GM19238 (cell line): ENCODE measurements around the gene KATNB1.

Experiments used
- DNase-seq: peaks from one replicate; pipeline ENCODE4 v3.0.0; 2011; ENCODE audit warnings: low spot score; ENCODE audit not compliant: insufficient read length

The KATNB1 gene, protein sequence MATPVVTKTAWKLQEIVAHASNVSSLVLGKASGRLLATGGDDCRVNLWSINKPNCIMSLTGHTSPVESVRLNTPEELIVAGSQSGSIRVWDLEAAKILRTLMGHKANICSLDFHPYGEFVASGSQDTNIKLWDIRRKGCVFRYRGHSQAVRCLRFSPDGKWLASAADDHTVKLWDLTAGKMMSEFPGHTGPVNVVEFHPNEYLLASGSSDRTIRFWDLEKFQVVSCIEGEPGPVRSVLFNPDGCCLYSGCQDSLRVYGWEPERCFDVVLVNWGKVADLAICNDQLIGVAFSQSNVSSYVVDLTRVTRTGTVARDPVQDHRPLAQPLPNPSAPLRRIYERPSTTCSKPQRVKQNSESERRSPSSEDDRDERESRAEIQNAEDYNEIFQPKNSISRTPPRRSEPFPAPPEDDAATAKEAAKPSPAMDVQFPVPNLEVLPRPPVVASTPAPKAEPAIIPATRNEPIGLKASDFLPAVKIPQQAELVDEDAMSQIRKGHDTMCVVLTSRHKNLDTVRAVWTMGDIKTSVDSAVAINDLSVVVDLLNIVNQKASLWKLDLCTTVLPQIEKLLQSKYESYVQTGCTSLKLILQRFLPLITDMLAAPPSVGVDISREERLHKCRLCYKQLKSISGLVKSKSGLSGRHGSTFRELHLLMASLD

DNA sequence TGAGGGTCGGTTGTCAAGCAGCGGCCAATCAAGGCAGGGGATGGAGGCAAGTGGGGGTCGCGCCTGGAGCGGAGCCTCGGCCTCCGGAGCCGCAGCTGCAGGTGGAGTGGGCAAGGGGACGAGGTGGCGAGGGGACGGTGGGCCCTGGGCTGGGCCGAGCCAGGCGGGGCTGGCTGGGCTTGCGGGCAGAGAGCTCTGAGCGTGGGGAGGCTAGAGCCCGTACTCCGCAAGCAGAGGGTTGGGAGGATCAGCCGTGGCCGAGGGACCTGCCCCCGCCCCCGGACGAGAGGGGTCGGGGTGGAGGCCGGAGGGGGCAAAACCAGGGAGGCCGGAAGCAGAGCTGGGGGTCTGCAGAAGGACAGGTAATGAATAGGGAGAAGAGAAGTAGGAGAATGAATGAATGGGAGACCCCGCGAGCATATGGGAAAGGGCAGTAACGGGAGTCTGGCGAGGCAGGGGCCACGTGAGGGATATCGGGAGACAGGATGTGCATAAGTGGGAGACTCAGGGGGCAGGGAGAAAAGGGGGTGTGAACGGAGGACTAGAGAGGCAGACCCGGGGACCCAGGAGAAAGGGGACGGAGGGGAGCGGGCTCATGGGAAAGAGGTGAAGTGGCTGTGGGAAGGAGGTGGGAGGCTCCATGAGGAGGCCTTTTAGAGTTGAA lies at the start of gene KATNB1:
Gene KATNB1, plus strand, starts transcription at position 16 of the 664 bp plus-strand sequence. CDS start 1,474 bp downstream, outside the sequence.
- DNase-seq = no peak

- no peak for DNase-seq
Measured at GRCh38 chr16:57686577-57686976, 49.0 kb upstream of the KATNB1 start.

GRCh38 chr16:57687363-57687929 lies 48.1 kb upstream of the KATNB1 start:
- no peak for DNase-seq

DNA sequence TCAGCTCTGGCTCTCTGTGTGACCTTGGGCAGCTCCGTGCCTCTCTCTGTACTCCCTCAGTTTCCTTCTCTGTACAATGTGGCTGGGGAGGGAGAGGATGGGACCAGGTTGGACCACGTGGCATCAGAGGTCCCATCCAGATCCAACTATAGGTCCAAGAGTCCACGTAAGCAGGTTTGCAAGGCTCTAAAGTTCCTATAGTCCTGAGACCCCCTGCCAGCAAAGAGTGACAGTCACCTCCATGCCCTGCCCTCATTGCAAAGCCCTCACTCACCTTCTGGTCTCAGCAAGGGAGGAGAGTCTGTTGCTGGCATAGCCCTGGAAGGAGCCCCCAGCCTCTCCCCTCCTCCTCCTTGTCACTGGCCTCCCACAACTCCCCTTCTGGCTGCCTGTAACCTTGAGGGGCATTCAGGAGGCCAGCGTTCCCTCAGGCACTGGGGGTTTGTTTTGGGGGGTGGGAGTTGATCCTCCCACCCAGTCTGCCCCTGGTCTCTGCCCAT lies 47.0 kb upstream of the KATNB1 start:
- DNase-seq = no peak

DNA sequence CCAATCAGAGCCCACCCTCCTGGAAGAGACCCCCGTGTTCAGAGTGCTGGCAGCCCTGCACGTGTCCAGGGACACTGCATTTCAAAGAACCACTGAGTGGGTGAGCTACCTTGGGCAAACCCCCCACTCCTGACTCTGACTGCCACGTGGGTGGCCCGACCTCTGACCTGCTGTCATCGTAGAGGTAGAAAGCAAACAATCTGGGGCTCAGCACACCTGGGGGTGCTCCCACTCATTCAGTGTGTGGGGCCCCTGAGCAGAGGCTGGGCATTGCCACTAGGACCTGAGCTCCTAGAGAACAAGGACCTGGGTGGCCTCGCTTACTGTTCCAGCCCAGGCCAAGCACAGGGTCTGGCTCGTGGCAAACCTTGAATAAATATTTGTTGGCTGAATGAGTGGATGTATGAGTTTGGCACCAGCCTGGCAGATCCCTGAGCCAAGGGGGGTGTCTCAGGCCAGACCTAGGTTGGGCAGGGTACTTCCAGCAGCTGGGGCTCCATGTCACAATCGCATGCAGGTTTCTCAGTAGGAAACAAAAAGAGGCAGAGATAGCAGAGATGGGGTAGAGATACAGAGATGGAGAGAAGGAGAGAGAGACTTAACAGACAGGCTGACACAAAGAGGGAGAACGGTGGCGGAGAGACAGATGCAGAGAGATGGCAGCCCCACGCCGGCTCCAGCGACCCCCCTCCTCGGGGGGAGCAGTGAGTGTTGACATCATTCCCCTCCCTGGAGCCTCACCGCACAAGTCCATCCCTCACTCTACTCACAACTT lies 46.4 kb upstream of the KATNB1 start:
- DNase-seq = no peak

GRCh38 chr16:57689762-57690558 lies 45.6 kb upstream of the KATNB1 start:
- peak; percentile 68 for DNase-seq

- no peak for DNase-seq
Measured at GRCh38 chr16:57690782-57691471, 44.6 kb upstream of the KATNB1 start.

GRCh38 chr16:57692636-57693035 lies 42.9 kb upstream of the KATNB1 start:
- DNase-seq = no peak

DNA sequence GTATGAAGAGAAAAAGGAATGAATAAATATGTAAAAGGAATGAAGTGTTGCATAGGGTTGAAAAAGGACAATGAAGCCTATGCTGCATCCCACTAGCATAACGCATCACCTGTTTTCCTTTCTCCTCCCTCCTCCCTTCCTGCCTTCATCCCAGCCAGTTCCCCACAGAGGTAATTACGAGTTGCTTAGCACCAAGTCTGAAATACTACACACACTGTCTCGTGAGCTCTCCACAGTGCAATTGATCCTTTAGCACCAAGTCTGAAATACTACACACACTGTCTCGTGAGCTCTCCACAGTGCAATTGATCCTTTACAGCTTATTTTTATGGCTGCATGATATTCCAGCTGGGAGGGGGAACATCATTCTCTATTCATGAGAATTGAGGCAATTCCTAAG lies 42.0 kb upstream of the KATNB1 start:
- no peak for DNase-seq

- no peak for DNase-seq
Measured at GRCh38 chr16:57694231-57694724, 41.3 kb upstream of the KATNB1 start.

- DNase-seq = peak; percentile 55
Measured at GRCh38 chr16:57694725-57695679, 40.6 kb upstream of the KATNB1 start, which contains the start of gene DRC7. Gene DRC7 (plus strand): TSS chr16:57694806. CDS start chr16:57697950, 3,144 bp downstream.

DNA sequence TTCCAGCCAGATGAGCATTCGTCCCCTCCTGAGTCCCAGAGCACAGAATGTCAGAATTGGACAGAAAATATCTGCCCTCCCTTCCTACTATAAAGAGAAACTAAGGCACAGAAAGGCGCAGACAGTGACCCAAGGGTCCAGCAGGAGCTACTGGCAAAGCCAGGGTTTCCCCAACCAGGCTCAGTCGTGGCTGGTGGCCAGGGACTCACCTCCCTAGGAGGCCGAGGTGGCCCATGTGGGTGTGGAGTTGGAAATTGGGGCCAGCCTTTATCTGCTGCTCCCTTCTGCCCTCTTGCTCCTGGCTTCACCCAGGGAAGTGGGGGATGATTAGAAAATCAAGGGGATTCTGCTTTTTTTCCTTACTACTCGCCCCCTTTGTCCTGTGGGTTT lies 39.9 kb upstream of the KATNB1 start:
- no peak for DNase-seq

DNA sequence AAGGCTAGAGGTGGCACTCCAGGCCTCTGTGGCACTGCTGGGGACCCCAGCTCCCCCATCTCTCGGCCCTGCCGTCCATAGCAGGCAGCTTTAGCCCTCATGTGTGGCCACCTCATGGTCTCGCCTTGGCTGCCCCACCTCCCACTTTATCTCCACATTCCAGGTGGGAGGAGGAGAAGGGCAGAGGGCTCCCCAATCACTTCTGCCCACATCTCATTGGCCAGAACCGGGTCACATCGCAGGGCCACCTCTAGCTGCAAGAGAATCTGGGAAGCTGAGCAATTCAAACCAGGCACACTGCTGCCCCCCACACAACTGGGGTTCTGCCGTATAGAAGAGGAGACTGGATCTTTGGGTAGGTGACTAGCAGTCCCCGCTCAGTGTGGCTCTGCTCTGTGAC lies 39.3 kb upstream of the KATNB1 start:
- no peak for DNase-seq

GRCh38 chr16:57697896-57698537 lies 37.6 kb upstream of the KATNB1 start:
- DNase-seq = no peak

DNA sequence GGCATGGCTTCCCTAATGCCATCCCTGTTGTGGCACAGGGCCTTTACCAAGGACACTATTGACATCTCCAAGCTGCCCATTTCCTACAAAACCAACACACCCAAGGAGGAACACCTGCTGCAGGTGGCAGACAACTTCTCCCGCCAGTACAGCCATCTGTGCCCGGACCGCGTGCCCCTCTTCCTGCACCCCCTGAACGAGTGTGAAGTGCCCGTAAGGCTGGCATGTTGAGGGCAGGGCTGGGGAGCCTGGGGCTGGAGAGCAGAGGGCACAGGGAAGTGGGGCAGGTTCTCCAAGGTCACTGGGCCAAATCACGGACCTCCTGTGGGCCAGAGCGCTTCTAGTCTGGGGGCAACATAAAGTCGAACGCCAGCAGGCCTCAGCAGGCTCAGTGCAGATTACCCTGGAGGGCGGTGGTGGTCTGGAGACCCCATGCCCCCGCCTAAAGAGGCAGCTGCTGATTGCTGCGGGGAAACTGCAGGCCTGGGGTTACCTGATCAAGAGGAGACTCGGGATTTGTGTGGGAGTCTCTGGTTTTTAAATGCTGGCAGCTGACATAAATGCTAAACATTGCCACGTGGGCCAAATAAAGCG lies 36.7 kb upstream of the KATNB1 start:
- DNase-seq = no peak

DNA sequence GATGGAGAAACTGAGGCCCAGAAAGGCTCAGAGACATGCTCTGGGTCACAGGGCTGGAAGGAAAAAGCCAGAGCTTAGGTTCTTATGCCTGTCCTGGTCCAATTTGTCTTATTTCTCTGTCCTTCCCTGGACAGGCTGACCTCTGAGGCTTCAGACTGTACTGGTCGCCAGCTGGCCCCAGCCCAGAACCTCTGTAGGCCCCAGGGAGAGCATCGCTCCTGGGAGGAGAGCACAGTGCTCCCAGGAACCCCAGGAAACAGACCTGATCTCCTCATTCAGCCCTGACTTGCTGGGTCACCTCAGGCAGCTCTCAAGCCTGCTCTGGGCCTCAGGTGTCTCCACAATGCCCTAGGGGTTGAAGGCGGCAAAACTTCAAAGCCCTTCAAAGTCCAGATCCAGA lies 36.1 kb upstream of the KATNB1 start:
- no peak for DNase-seq

GRCh38 chr16:57699899-57700298 lies 35.7 kb upstream of the KATNB1 start:
- DNase-seq = no peak
